Endothelial cell of umbilical vein (primary cell): Measurements from ENCODE around the gene SSC5D. TPM values are rescaled to one million over a fixed set of nuclear protein-coding genes. Genes with fewer than 3 reads are reported as not detected.

Experiments used
- BruUV-seq: library from RNA; stranded (reverse); fragments of 400-500 nt; replicated peaks from 2 replicates; lab custom pipeline; 2021; lab: Mats Ljungman, UMichigan
- CTCF ChIA-PET: fragments of 300-600, 350-600 bp; sonication (Branson Sonifier 250); formaldehyde crosslinking; loops from one replicate; lab custom pipeline; 2021; ENCODE audit warnings: antibody characterized with exemption, inconsistent platforms; lab: Charles Lee
- POLR2A ChIA-PET: fragments of 300-600, 350-600 bp; sonication (Branson Sonifier 250); formaldehyde crosslinking; loops from one replicate; lab custom pipeline; 2021; ENCODE audit warnings: antibody characterized with exemption, inconsistent platforms; lab: Charles Lee
- DNase-seq: peaks from one replicate; pipeline ENCODE4 v3.0.0-alpha.2; 2011; ENCODE audit warnings: low read depth, low spot score
- FAIRE-seq: peaks from 2 replicates; lab custom pipeline; 2011; peaks lifted over from hg19 to GRCh38; lab: Jason Lieb, UNC
- H2AFZ ChIP-seq: 2 replicates; pipeline ENCODE4 v1.6.0; 2012; ENCODE audit warnings: low read depth, low read length, control low read depth, inconsistent platforms
- H3K27ac ChIP-seq: 2 replicates; pipeline ENCODE4 v1.5.1; 2011; ENCODE audit warnings: low read depth, mild to moderate bottlenecking, control low read depth, low read length, moderate library complexity; ENCODE audit not compliant: insufficient read depth
- H3K27me3 ChIP-seq, 2 experiments: 2 replicates each; pipeline versions ENCODE4 v1.6.0 to v1.6.1; 2011; ENCODE audit warnings: low read length in 2 of 2, mixed read lengths in 1 of 2; ENCODE audit not compliant: control insufficient read depth in 2 of 2, insufficient read depth in 2 of 2
- H3K36me3 ChIP-seq, 2 experiments: 2 replicates in 1 of 2; 3 replicates in 1 of 2; pipeline ENCODE4 v1.5.1; 2011; ENCODE audit warnings: low read length in 2 of 2, mild to moderate bottlenecking in 1 of 2, moderate library complexity in 1 of 2; ENCODE audit not compliant: control insufficient read depth in 2 of 2, insufficient read depth in 2 of 2; ENCODE audit errors: extremely low read depth in 1 of 2
- H3K4me1 ChIP-seq: 3 replicates; pipeline ENCODE4 v1.5.1; 2011; ENCODE audit warnings: mild to moderate bottlenecking, low read length; ENCODE audit not compliant: control insufficient read depth, insufficient read depth; ENCODE audit errors: extremely low read depth
- H3K4me2 ChIP-seq: 2 replicates; pipeline ENCODE4 v1.6.1; 2011; ENCODE audit warnings: low read length, control low read depth, mixed read lengths; ENCODE audit not compliant: insufficient read depth
- H3K4me3 ChIP-seq, 3 experiments: fragments of 200-600 bp in 1 of 3; sonication (generic), shearing (Covaris generic) in 1 of 3; replicated peaks in 1 of 3; 2 replicates each; pipeline ENCODE4 v1.5.1; 2011 to 2016; ENCODE audit warnings: control low read depth in 3 of 3, low read length in 3 of 3, mild to moderate bottlenecking in 2 of 3, inconsistent platforms in 1 of 3, low read depth in 1 of 3, moderate library complexity in 1 of 3; ENCODE audit not compliant: insufficient read depth in 1 of 3
- H3K79me2 ChIP-seq: 2 replicates; pipeline ENCODE4 v1.6.0; 2012; ENCODE audit warnings: low read length, inconsistent platforms; ENCODE audit not compliant: control insufficient read depth, insufficient read depth
- H3K9ac ChIP-seq: replicated peaks from 2 replicates; pipeline ENCODE3; 2011; ENCODE audit warnings: low read length, control low read depth; ENCODE audit not compliant: insufficient read depth; ENCODE audit errors: extremely low read depth
- H3K9me1 ChIP-seq: replicated peaks from 3 replicates; pipeline ENCODE4 v1.6.0; 2011; ENCODE audit warnings: mild to moderate bottlenecking, low read length; ENCODE audit not compliant: control insufficient read depth, insufficient read depth; ENCODE audit errors: extremely low read depth
- H3K9me3 ChIP-seq: replicated peaks from 2 replicates; pipeline ENCODE4 v1.5.1; 2012; ENCODE audit warnings: low read length, inconsistent platforms; ENCODE audit not compliant: control insufficient read depth, insufficient read depth
- H4K20me1 ChIP-seq: replicated peaks from 2 replicates; pipeline ENCODE3; 2011; ENCODE audit warnings: mild to moderate bottlenecking, low read length; ENCODE audit not compliant: control insufficient read depth, insufficient read depth; ENCODE audit errors: extremely low read depth
- CTCF ChIP-seq, 2 donors: IDR thresholded peaks; 1 replicate in 1 of 2; 2 replicates in 1 of 2; pipeline ENCODE4 v1.5.1; 2011; ENCODE audit warnings: low read length in 2 of 2, mild to moderate bottlenecking in 2 of 2, moderate library complexity in 2 of 2, control low read depth in 1 of 2, inconsistent platforms in 1 of 2, low read depth in 1 of 2; ENCODE audit not compliant: insufficient read depth in 1 of 2; ENCODE audit errors: extremely low read depth in 1 of 2
- EZH2 ChIP-seq: IDR thresholded peaks from 2 replicates; pipeline ENCODE4 v1.6.1; 2012; ENCODE audit warnings: borderline replicate concordance, low read depth, mild to moderate bottlenecking, moderate library complexity, low read length, inconsistent platforms; ENCODE audit not compliant: severe bottlenecking
- FOS ChIP-seq: IDR thresholded peaks from 2 replicates; pipeline ENCODE4 v1.6.1; 2011; ENCODE audit warnings: mild to moderate bottlenecking, low read length, moderate library complexity, borderline replicate concordance; ENCODE audit not compliant: insufficient read depth
- GATA2 ChIP-seq: IDR thresholded peaks from 2 replicates; pipeline ENCODE4 v1.7.0; 2011; ENCODE audit warnings: low read depth, mild to moderate bottlenecking, moderate library complexity, mixed read lengths, low read length; ENCODE audit not compliant: insufficient read length, insufficient read depth
- JUN ChIP-seq: IDR thresholded peaks from 2 replicates; pipeline ENCODE4 v1.6.1; 2011; ENCODE audit warnings: borderline replicate concordance, low read depth; ENCODE audit not compliant: insufficient read length, insufficient read depth
- MAX ChIP-seq: IDR thresholded peaks from 2 replicates; pipeline ENCODE4 v1.6.1; 2011; ENCODE audit not compliant: insufficient read depth, insufficient read length
- MYC ChIP-seq: IDR thresholded peaks from one replicate; pipeline ENCODE4 v1.6.1; 2011; ENCODE audit warnings: mild to moderate bottlenecking, low read depth, low read length
- POLR2A ChIP-seq: IDR thresholded peaks from 2 replicates; pipeline ENCODE4 v1.6.1; 2012; ENCODE audit warnings: low read depth, mild to moderate bottlenecking, control low read depth, low read length
- POLR2AphosphoS5 ChIP-seq: IDR thresholded peaks from 2 replicates; pipeline ENCODE4 v1.6.1; 2012; ENCODE audit warnings: low read depth, mild to moderate bottlenecking, control low read depth, low read length, moderate library complexity; ENCODE audit not compliant: insufficient read depth
- dilution Hi-C: fragments of 300-500 bp; cut with MboI; formaldehyde crosslinking; loops from one replicate; pipeline ENCODE4 v1.15.0; 2019; ENCODE audit warnings: low sequenced_read_pairs; ENCODE audit not compliant: extremely low pct_ligation_motif_present
- intact Hi-C: fragments of 100-400 bp; cut with micrococcal nuclease; formaldehyde crosslinking; loops from one replicate; pipeline ENCODE4 v1.10.0; 2022
- polyA plus RNA-seq, 4 experiments: library from polyadenylated mRNA; depleted of rRNA in 3 of 4; stranded (reverse) in 3 of 4; unstranded in 1 of 4; fragments of >200 nt; gene quantifications; 2 replicates each; pipeline versions ENCODE4 v1.2.1 to v1.2.3, GENCODE V29; 2011 to 2012; ENCODE audit warnings: missing spikeins in 1 of 4
- total RNA-seq: library from RNA; stranded (reverse); gene quantifications from 2 replicates; pipeline ENCODE4 v1.2.3, GENCODE V29; 2021

The SSC5D gene
- total and polyA plus RNA-seq, 2 donors (not counting 3 experiments of a cell fraction or from before 2014, with no cell fraction given) = 0.47 to 1.3 TPM

GRCh38 chr19:55459551-55459949, 28.7 kb upstream of the SSC5D start:
- H3K79me2 ChIP-seq = no peaks in the 10 kb centered on the region
- BruUV-seq = no TSS peak
- no peak overlapping the region for H3K4me2 ChIP-seq
- no peaks in the 10 kb centered on the region for H3K9me3 ChIP-seq
- H4K20me1 ChIP-seq = no peaks in the 10 kb centered on the region
- H3K27ac ChIP-seq = no peak overlapping the region
- no peak overlapping the region for H3K9ac ChIP-seq
- H2AFZ ChIP-seq = no peak overlapping the region
- peaks cover 13% of the 10 kb centered on the region for H3K4me1 ChIP-seq
- CTCF ChIA-PET = interaction anchor here (1.8 to 2.5 kb wide), 2 partner anchors 8 to 318 kb away, joined by 6 to 10 read pairs; no protein-coding TSS in a partner anchor
- TF ChIP-seq MYC (no peak), POLR2A (no peak), GATA2 (no peak), MAX (no peak), POLR2AphosphoS5 (no peak), FOS (no peak), EZH2 (no peak), JUN (no peak), CTCF (IDR thresholded peaks at IDR 0.05; ENCODE audit: extremely low read depth in 1 of 2, insufficient read depth in 1 of 2, low read depth in 1 of 2, low read length in 2 of 2) (no peak)
- H3K36me3 ChIP-seq = peaks cover 0 to 3% of the 10 kb centered on the region in 2 experiments
- H3K4me3 ChIP-seq = no peak overlapping the region
- no peaks in the 10 kb centered on the region for H3K27me3 ChIP-seq
- DNase-seq = no peak
- no peak for FAIRE-seq
- intact Hi-C loops (no loop called here), dilution Hi-C loops (no loop called here)
- no peaks in the 10 kb centered on the region for H3K9me1 ChIP-seq
- POLR2A ChIA-PET = no interaction called here
